OCI-LY1 (cell line): ENCODE results near the gene COQ2.
"Not testable (repeated sequence)": the region's sequence is repeated elsewhere in the genome, so short reads cannot be mapped to it uniquely, and the experiment has no call there.

ENCODE experiments used
- H2AFZ ChIP-seq: fragments of 200-600 bp; sonication (generic), shearing (Covaris generic); 2 replicates; pipeline ENCODE4 v1.6.0; 2014; ENCODE audit warnings: antibody characterized with exemption, mild to moderate bottlenecking, low read length
- H3F3A ChIP-seq: fragments of 200-600 bp; sonication (generic), shearing (Covaris generic); 2 replicates; pipeline ENCODE4 v1.6.0; 2014; ENCODE audit warnings: mild to moderate bottlenecking, antibody characterized with exemption, low read length, moderate library complexity; ENCODE audit not compliant: insufficient read depth
- H3K27ac ChIP-seq: fragments of 200-600 bp; sonication (generic); 2 replicates; pipeline ENCODE4 v1.5.1; 2014; ENCODE audit warnings: low read length, mixed run types, mild to moderate bottlenecking, low read depth; ENCODE audit not compliant: poor library complexity, severe bottlenecking
- H3K27me3 ChIP-seq: fragments of 200-600 bp; sonication (generic); 2 replicates; pipeline ENCODE4 v1.6.0; 2014; ENCODE audit warnings: antibody characterized with exemption, mild to moderate bottlenecking, low read length, moderate library complexity; ENCODE audit not compliant: insufficient read depth
- H3K36me3 ChIP-seq: fragments of 200-600 bp; sonication (generic); 2 replicates; pipeline ENCODE4 v1.6.1; 2014; ENCODE audit warnings: mild to moderate bottlenecking, antibody characterized with exemption, low read length, moderate library complexity, mixed read lengths; ENCODE audit not compliant: insufficient read depth
- H3K4me1 ChIP-seq: fragments of 200-600 bp; sonication (generic); 2 replicates; pipeline ENCODE4 v1.5.1; 2014; ENCODE audit warnings: mild to moderate bottlenecking, low read length, moderate library complexity; ENCODE audit not compliant: insufficient read depth, severe bottlenecking
- H3K4me2 ChIP-seq: fragments of 200-600 bp; sonication (generic), shearing (Covaris generic); 2 replicates; pipeline ENCODE4 v1.6.1; 2014; ENCODE audit warnings: low read length
- H3K4me3 ChIP-seq: fragments of 200-600 bp; sonication (generic); 2 replicates; pipeline ENCODE4 v1.5.1; 2014; ENCODE audit warnings: low read length, low read depth, mild to moderate bottlenecking, mixed read lengths; ENCODE audit not compliant: poor library complexity, severe bottlenecking
- H3K79me2 ChIP-seq: fragments of 200-600 bp; shearing (Covaris generic); 2 replicates; pipeline ENCODE4 v1.6.1; 2016; ENCODE audit warnings: mixed run types, low read length, mixed read lengths; ENCODE audit not compliant: insufficient read depth
- H3K9ac ChIP-seq: fragments of 200-600 bp; sonication (generic), shearing (Covaris generic); 2 replicates; pipeline ENCODE4 v1.6.1; 2014; ENCODE audit warnings: mild to moderate bottlenecking, low read length, mixed read lengths
- H3K9me2 ChIP-seq: fragments of 200-600 bp; sonication (generic), shearing (Covaris generic); 2 replicates; pipeline ENCODE4 v1.6.1; 2014; ENCODE audit warnings: low read depth, mild to moderate bottlenecking, low read length, mixed read lengths
- H3K9me3 ChIP-seq: fragments of 200-600 bp; shearing (Covaris generic); 2 replicates; pipeline ENCODE4 v1.6.1; 2014; ENCODE audit warnings: low read length, mixed read lengths
- H4K20me1 ChIP-seq: fragments of 200-600 bp; sonication (generic), shearing (Covaris generic); 2 replicates; pipeline ENCODE4 v1.6.0; 2016; ENCODE audit warnings: mild to moderate bottlenecking, low read length; ENCODE audit not compliant: insufficient read depth
- EZH2 ChIP-seq: fragments of 200-600 bp; sonication (generic), shearing (Covaris generic); IDR thresholded peaks from 2 replicates; pipeline ENCODE4 v1.8.0; 2017; ENCODE audit warnings: borderline replicate concordance, mixed run types, mild to moderate bottlenecking, antibody characterized with exemption, low read length, moderate library complexity, mixed read lengths
- TF ChIP-seq, protein P1 (sequence below): fragments of 200-600 bp; sonication (generic), shearing (Covaris generic); IDR thresholded peaks from 2 replicates; pipeline ENCODE4 v1.5.1; 2017; ENCODE audit warnings: mild to moderate bottlenecking, antibody characterized with exemption, low read length, moderate library complexity, mixed read lengths

The COQ2 gene

DNA sequence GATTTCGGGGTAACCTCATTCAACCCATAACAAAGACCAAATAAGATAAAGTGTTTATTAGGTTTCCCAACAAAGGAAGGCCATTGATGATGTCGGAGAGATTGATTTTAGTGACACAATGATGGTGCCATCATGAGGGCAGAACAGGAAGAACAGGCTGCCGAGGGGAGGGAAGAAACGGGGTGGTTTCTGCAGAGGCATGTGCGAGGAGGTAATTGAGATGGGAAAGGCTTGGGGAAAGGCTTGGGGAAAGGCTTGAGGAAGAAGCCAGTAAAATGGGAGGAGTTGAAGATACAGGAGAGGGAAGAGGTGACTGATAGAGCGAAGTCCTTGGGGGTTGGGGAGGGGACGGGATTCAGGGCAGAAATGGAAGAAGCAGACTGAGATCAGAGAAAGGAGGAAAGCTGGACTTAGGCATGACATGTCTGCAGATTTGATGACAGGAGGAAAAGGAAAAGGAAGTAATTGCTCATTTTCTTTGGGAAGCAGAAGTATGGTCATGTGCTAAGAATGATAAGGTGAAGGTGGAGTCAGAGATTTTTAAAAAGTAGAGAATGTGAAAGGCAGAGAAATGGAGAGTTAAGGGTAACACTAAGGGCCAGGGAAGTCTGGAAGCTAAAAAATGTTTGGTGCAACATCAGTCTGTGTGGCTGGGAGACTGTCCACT is 44.1 kb upstream of the COQ2 start:
- 0 out of 2 replicates have a peak, but pooled peaks cover 3% of the 10 kb centered on the region for H3K27me3 ChIP-seq
- no peaks in the 10 kb centered on the region for H4K20me1 ChIP-seq
- H3K36me3 ChIP-seq: no peaks in the 10 kb centered on the region
- no peaks in the 10 kb centered on the region for H3K4me1 ChIP-seq
- no peaks in the 10 kb centered on the region for H3K79me2 ChIP-seq
- no peak overlapping the region for H2AFZ ChIP-seq
- H3K9ac ChIP-seq: no peak overlapping the region
- no peaks in the 10 kb centered on the region for H3K9me2 ChIP-seq
- TF ChIP-seq, protein P1, sequence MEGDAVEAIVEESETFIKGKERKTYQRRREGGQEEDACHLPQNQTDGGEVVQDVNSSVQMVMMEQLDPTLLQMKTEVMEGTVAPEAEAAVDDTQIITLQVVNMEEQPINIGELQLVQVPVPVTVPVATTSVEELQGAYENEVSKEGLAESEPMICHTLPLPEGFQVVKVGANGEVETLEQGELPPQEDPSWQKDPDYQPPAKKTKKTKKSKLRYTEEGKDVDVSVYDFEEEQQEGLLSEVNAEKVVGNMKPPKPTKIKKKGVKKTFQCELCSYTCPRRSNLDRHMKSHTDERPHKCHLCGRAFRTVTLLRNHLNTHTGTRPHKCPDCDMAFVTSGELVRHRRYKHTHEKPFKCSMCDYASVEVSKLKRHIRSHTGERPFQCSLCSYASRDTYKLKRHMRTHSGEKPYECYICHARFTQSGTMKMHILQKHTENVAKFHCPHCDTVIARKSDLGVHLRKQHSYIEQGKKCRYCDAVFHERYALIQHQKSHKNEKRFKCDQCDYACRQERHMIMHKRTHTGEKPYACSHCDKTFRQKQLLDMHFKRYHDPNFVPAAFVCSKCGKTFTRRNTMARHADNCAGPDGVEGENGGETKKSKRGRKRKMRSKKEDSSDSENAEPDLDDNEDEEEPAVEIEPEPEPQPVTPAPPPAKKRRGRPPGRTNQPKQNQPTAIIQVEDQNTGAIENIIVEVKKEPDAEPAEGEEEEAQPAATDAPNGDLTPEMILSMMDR: peak; percentile 38; the same call in 1 of the 2 replicates
- no peak for TF ChIP-seq EZH2
- no peak overlapping the region for H3K27ac ChIP-seq
- H3K9me3 ChIP-seq: no peaks in the 10 kb centered on the region
- no peaks in the 10 kb centered on the region for H3F3A ChIP-seq
- H3K4me2 ChIP-seq: no peak overlapping the region
- H3K4me3 ChIP-seq: no peak overlapping the region

DNA sequence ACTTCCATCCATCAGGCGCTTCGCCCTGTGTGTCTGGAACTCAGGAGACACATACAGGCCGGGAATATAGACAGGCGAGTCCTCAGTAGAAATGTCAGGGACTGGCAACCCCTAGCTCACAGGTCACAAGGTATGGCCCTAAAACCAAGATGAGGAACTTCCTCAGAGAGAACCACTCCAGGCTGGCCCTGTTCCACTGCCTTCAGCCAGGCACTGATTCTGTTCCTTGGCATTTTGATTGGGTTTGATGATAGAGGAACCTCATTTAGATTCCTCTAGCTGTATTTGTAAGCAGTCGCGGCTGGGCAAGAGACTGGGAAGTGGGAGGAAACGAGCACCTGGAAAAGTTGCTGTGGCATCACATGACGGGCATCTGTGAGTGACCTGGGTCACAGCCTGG is 41.9 kb upstream of the COQ2 start:
- Histone ChIP-seq H3K36me3 (no peaks in the 10 kb centered on the region), H3K9me2 (no peaks in the 10 kb centered on the region), H3K27ac (no peak overlapping the region), H3K79me2 (no peaks in the 10 kb centered on the region), H3K4me3 (no peak overlapping the region), H3K4me2 (no peak overlapping the region), H3F3A (no peaks in the 10 kb centered on the region), H2AFZ (no peak overlapping the region), H3K4me1 (no peaks in the 10 kb centered on the region), H3K9me3 (no peaks in the 10 kb centered on the region), H3K27me3 (0 out of 2 replicates have a peak, but pooled peaks cover 3% of the 10 kb centered on the region), H3K9ac (no peak overlapping the region), H4K20me1 (no peaks in the 10 kb centered on the region)
- TF ChIP-seq, protein P1: no peak
- TF ChIP-seq EZH2: no peak

DNA sequence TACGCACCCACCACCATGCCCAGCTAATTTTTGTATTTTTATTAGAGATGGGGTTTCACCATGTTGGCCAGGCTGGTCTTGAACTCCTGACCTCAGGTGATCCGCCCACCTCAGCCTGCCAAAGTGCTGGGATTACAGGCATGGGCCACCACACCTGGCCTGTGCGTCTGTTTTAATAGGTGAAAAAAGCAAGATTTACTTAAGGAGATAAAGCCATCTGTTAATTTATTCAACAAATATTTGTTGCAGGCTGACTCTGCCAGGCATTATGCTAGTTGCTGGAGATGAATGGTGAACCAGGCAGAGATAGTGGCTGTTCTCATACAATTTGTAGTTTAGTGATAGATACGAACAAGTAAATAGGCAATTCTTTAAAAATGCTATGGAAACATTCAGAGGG is 40.7 kb upstream of the COQ2 start:
- not testable (repeated sequence) for H3K4me2 ChIP-seq, H3K27me3 ChIP-seq, H3F3A ChIP-seq, H3K4me1 ChIP-seq, H4K20me1 ChIP-seq, H2AFZ ChIP-seq, H3K27ac ChIP-seq, H3K9me3 ChIP-seq, H3K4me3 ChIP-seq, H3K9me2 ChIP-seq, H3K79me2 ChIP-seq, H3K36me3 ChIP-seq, H3K9ac ChIP-seq

DNA sequence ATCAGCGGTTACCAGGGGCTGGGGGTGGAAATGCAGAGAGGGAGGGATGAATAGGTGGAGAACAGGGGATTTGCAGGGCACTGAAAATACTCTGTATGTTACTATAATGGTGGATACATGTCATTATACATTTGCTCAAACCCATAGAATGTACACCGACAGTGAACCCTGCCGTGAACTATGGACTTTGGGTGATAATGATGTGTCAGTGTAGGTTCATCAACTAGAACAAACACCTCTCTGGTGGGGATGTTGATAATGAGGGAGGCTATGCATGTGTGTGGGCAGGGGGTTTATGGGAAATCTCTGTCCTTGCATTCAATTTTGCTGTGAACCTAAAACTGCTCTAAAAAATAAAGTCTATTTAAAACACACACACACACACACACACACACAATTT is 38.5 kb upstream of the COQ2 start:
- no peak overlapping the region for H2AFZ ChIP-seq
- no peaks in the 10 kb centered on the region for H3K4me1 ChIP-seq
- no peak overlapping the region for H3K4me3 ChIP-seq
- H3K79me2 ChIP-seq: no peaks in the 10 kb centered on the region
- H3K9me3 ChIP-seq: no peaks in the 10 kb centered on the region
- no peak overlapping the region for H3K4me2 ChIP-seq
- H3K36me3 ChIP-seq: no peaks in the 10 kb centered on the region
- TF ChIP-seq, protein P1: no peak
- TF ChIP-seq EZH2: no peak
- H3K27me3 ChIP-seq: 0 out of 2 replicates have a peak, but pooled peaks cover 3% of the 10 kb centered on the region
- no peak overlapping the region for H3K9ac ChIP-seq
- H3K9me2 ChIP-seq: no peaks in the 10 kb centered on the region
- no peak overlapping the region for H3K27ac ChIP-seq
- H3F3A ChIP-seq: no peaks in the 10 kb centered on the region
- no peaks in the 10 kb centered on the region for H4K20me1 ChIP-seq
